Omental fat pad (tissue), 4 donors: Measurements from ENCODE around the gene PTTG2. TPM values are rescaled to one million over a fixed set of nuclear protein-coding genes. Genes with fewer than 3 reads are reported as not detected.

ENCODE experiments used
- ATAC-seq: fragments of 150-250 bp; one replicate; pipeline ENCODE4 v1.9.1; 2016; ENCODE audit warnings: mild to moderate bottlenecking, moderate library complexity; ENCODE audit not compliant: low FRiP score
- DNase-seq: peaks from one replicate; pipeline ENCODE4 v3.0.0-alpha.2; 2019; ENCODE audit warnings: low spot score
- CTCF ChIP-seq, 3 donors: fragments of 450-650 bp; IDR thresholded peaks; one replicate each; pipeline ENCODE4 v1.5.1; 2016 to 2017; ENCODE audit warnings: antibody characterized with exemption in 3 of 3, mild to moderate bottlenecking in 3 of 3, moderate library complexity in 2 of 3
- total RNA-seq, 4 donors: library from RNA; depleted of rRNA; stranded (reverse); fragments of >200 nt; gene quantifications; one replicate each; pipeline ENCODE4 v1.1.0, GENCODE V29; 2016

Gene PTTG2
- total RNA-seq, 4 donors from 2014 or later, result 3.6 TPM; not detected in 3

- TF ChIP-seq CTCF (IDR thresholded peaks at IDR 0.05), result no peak
- no peak for DNase-seq
- ATAC-seq, result no peak
Observed at GRCh38 chr4:37956941-37957340, 3.3 kb upstream of the PTTG2 start.

- no peak for ATAC-seq
- TF ChIP-seq CTCF (IDR thresholded peaks at IDR 0.05), result no peak
- no peak for DNase-seq
Observed at GRCh38 chr4:37958932-37959331, 1.3 kb upstream of the PTTG2 start.

- DNase-seq (no peak), ATAC-seq (no peak)
- no peak for TF ChIP-seq CTCF (IDR thresholded peaks at IDR 0.05)
Observed at GRCh38 chr4:37960679-37961450, 667 bp downstream of the PTTG2 start.

GRCh38 chr4:37964734-37965457, 4.7 kb downstream of the PTTG2 start:
- ATAC-seq, result no peak
- TF ChIP-seq CTCF (IDR thresholded peaks at IDR 0.05), result no peak

GRCh38 chr4:37966044-37966443, 5.8 kb downstream of the PTTG2 start:
- no peak for ATAC-seq
- TF ChIP-seq CTCF (IDR thresholded peaks at IDR 0.05), result no peak
- DNase-seq, result no peak

More at GRCh38 chr4:37964734-37965457, 4.7 kb downstream of the PTTG2 start:
- DNase-seq, result no peak

- DNase-seq (no peak), ATAC-seq (no peak)
- TF ChIP-seq CTCF (IDR thresholded peaks at IDR 0.05), result no peak
Observed at GRCh38 chr4:37967736-37968135, 7.5 kb downstream of the PTTG2 start.
